KMS-11 (cell line): Measurements from ENCODE around the gene GFRA4.

Experiments
- H2AFZ ChIP-seq: fragments of 200-600 bp; sonication (generic); 2 replicates; pipeline ENCODE4 v1.6.1; 2016; ENCODE audit warnings: antibody characterized with exemption, mixed run types, low read depth
- H3K27ac ChIP-seq: fragments of 200-600 bp; sonication (generic); 2 replicates; pipeline ENCODE4 v1.6.1; 2016; ENCODE audit warnings: mild to moderate bottlenecking, mixed run types
- H3K27me3 ChIP-seq: fragments of 200-600 bp; sonication (generic); 2 replicates; pipeline ENCODE4 v1.6.1; 2017; ENCODE audit warnings: mild to moderate bottlenecking, low read depth, mixed run types, moderate library complexity; ENCODE audit not compliant: insufficient read depth
- H3K36me3 ChIP-seq: fragments of 200-600 bp; sonication (generic); 2 replicates; pipeline ENCODE4 v1.6.1; 2017; ENCODE audit warnings: mild to moderate bottlenecking, mixed run types; ENCODE audit not compliant: insufficient read depth
- H3K4me1 ChIP-seq: fragments of 200-600 bp; sonication (generic); 2 replicates; pipeline ENCODE4 v1.6.1; 2016; ENCODE audit warnings: mild to moderate bottlenecking, low read depth, mixed run types; ENCODE audit not compliant: poor library complexity, severe bottlenecking
- H3K4me2 ChIP-seq: fragments of 200-600 bp; sonication (generic); 2 replicates; pipeline ENCODE4 v1.7.0; 2016; ENCODE audit warnings: mild to moderate bottlenecking, mixed run types
- H3K4me3 ChIP-seq: fragments of 200-600 bp; sonication (generic); IDR thresholded peaks from 2 replicates; pipeline ENCODE4 v1.6.1; 2017; ENCODE audit warnings: low read depth, low read length, mixed read lengths; ENCODE audit not compliant: insufficient read depth
- H3K79me2 ChIP-seq: fragments of 200-600 bp; sonication (generic); 2 replicates; pipeline ENCODE4 v1.6.1; 2016; ENCODE audit warnings: low read depth, mixed run types; ENCODE audit not compliant: insufficient read depth
- H3K9ac ChIP-seq: fragments of 200-600 bp; sonication (generic); 2 replicates; pipeline ENCODE4 v1.6.1; 2016; ENCODE audit warnings: mild to moderate bottlenecking, mixed run types
- H4K20me1 ChIP-seq: fragments of 200-600 bp; sonication (generic); 2 replicates; pipeline ENCODE4 v1.6.1; 2016; ENCODE audit warnings: mild to moderate bottlenecking, mixed run types; ENCODE audit not compliant: insufficient read depth
- CTCF ChIP-seq: fragments of 200-600 bp; sonication (generic); conservative IDR thresholded peaks from 2 replicates; pipeline ENCODE4 v1.6.1; 2017; ENCODE audit warnings: low read depth, mild to moderate bottlenecking, antibody characterized with exemption, low read length, moderate library complexity, mixed read lengths

Gene GFRA4

DNA sequence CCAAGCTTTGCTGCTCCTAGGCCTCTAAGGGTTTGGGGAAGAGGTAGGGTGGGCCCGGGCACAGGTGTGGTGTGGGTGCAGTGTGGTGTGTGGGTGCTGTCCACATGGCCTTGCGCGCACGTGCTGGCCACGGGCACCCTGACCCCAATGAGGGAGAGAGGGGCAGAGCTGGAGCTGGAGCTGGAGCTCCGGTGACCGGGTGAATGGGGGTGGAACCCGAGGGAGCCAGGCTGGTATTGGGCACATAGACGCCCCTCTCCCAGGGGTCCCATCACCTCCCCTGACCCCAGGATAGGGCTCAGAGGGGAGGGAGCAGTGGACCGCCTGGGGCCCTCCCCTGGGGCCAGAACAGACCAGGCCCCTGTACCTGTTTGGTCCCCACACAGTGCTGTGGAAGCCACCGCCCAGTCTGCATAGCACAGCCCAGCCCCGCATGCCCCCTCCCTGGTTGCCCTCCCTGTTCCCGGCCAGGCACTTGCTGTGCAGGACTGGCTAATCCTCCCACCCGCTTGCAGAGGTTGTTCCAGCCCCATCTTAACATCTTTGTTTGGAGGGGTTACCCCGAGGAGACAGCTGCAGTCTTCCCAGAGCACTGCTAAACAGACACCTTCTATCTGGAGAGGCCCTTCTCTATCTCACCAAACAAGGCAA lies 17.6 kb upstream of the GFRA4 start:
- no peak overlapping the region for H2AFZ ChIP-seq
- no peak overlapping the region for H3K9ac ChIP-seq
- H3K4me3 ChIP-seq, result no peak overlapping the region

DNA sequence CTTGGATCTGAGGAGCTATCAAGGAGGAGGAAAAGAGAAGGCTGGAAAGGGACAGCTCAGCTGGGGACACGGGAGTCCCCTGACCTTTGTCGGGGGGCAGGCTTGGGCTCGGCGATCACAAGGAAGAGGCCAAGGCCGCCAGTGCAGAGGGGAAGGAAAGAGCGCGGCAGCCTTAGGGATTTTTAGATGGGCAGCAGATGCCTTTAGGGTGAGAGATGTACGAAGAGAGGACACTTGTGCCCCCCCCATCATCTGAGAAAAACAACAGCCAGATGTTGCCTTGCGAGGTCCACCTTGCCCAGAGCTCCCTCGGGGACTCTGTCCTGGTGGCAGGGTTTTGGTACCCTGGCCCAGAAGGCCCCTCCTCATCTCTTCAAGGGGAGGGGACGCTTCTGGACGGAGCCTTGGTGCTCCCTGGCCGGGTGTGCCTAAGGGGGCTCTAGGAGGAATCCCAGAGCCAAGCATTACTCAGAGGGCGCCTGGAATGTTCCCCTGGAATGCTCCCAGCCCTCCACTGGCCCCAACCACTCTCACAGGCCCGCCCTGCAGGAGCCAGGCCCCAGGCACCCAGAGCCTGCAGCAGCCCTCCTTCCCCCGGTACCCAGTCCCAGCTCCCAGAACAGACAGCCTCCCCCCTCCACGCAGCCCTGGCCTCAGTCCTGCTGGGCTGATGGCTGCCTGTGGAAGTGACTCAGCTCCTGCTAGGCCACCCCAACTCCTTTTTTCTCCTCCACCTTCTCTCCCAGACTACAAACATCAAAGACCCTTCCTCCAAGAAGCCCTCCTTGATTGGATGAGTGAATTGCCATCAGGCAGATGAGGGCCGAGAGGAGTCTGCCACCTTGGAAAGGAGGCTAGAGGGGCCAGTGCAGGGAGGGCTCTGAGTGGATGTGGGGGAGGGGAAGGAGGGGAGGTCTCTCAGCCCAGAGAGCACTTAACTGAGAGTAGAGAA lies 16.8 kb upstream of the GFRA4 start:
- no peak overlapping the region for H3K4me2 ChIP-seq
- H2AFZ ChIP-seq, result no peak overlapping the region
- H3K36me3 ChIP-seq, result no peaks in the 10 kb centered on the region
- H3K4me3 ChIP-seq, result no peak overlapping the region
- no peak overlapping the region for H3K9ac ChIP-seq
- H3K4me1 ChIP-seq, result no peaks in the 10 kb centered on the region
- no peaks in the 10 kb centered on the region for H3K79me2 ChIP-seq
- no peak overlapping the region for H3K27ac ChIP-seq
- no peaks in the 10 kb centered on the region for H4K20me1 ChIP-seq
- no peak for TF ChIP-seq CTCF
- peaks cover 8% of the 10 kb centered on the region for H3K27me3 ChIP-seq

More for the DNA sequence above, 17.6 kb upstream of the GFRA4 start:
- no peak for TF ChIP-seq CTCF
- Histone ChIP-seq H4K20me1 (no peaks in the 10 kb centered on the region), H3K27me3 (peaks cover 4% of the 10 kb centered on the region; the same call in 1 of the 2 replicates), H3K79me2 (no peaks in the 10 kb centered on the region), H3K27ac (no peak overlapping the region), H3K4me2 (no peak overlapping the region), H3K36me3 (no peaks in the 10 kb centered on the region), H3K4me1 (no peaks in the 10 kb centered on the region)

DNA sequence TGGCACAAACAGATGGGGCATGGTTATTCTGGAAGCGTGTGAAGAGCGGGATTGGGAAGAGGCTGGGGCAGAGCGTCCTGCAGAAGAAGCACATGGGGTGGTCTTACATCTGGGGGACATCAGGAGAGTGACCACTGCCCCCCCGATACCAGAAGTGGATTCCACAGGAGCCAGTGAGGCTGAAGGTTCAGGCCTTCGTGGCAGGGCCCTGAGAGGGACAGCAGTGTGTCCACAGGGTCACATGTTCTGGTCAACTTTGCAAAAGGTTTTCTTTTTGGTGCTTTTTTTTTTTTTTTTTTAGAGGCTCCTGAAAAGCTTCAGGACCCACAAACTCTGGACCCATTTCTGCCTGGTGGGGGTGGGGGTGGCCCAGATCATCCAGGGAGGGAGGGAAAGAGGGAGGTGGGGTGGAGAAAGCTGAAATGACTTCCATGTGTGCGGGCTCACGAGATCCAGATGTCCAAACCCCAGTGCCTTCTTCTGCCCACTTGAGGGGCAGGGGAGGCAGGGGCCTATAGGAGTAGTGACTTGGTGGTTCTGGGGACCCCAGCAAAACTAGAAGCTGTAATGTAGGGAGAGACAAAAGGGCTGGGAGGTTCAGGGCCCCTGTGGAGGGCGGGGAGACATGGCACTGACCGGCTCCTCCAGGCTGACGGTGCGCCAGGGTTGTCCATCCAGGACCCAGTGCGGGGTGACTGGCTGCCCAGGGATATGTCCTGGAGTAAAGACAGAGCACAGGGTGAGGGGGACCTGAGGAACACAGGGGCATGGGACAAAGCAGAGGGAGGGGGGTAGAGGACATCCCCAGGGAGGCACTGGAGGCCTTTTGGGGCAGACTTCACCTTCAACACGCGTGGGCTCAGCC lies 15.9 kb upstream of the GFRA4 start:
- Histone ChIP-seq H3K27me3 (peaks cover 14% of the 10 kb centered on the region), H3K27ac (no peak overlapping the region), H4K20me1 (no peaks in the 10 kb centered on the region), H2AFZ (no peak overlapping the region), H3K4me1 (no peaks in the 10 kb centered on the region), H3K9ac (no peak overlapping the region), H3K4me3 (no peak overlapping the region), H3K36me3 (no peaks in the 10 kb centered on the region), H3K4me2 (no peak overlapping the region), H3K79me2 (no peaks in the 10 kb centered on the region)
- no peak for TF ChIP-seq CTCF

- H3K36me3 ChIP-seq, result no peaks in the 10 kb centered on the region
- H4K20me1 ChIP-seq, result no peaks in the 10 kb centered on the region
- no peak overlapping the region for H3K4me3 ChIP-seq
- H3K79me2 ChIP-seq, result no peaks in the 10 kb centered on the region
- H3K4me2 ChIP-seq, result no peak overlapping the region
- no peak overlapping the region for H2AFZ ChIP-seq
- no peaks in the 10 kb centered on the region for H3K4me1 ChIP-seq
- no peak overlapping the region for H3K27ac ChIP-seq
- peaks cover 14% of the 10 kb centered on the region for H3K27me3 ChIP-seq
- H3K9ac ChIP-seq, result no peak overlapping the region
- no peak for TF ChIP-seq CTCF
These were observed 15.0 kb upstream of the GFRA4 start for GRCh38 chr20:3678198-3678597.
